Liver (tissue), 9 donors: ENCODE measurements around the gene SIDT2. TPM values are rescaled to one million over a fixed set of nuclear protein-coding genes. Genes with fewer than 3 reads are reported as not detected.

Experiments
- DNase-seq: peaks from one replicate; pipeline ENCODE4 v3.0.0-alpha.2; 2017; ENCODE audit warnings: low spot score
- H3K27ac ChIP-seq, 2 donors: one replicate each; pipeline ENCODE4 v1.7.0; 2013; ENCODE audit warnings: inconsistent platforms in 2 of 2, low read length in 2 of 2, control low read depth in 1 of 2, low read depth in 1 of 2, mild to moderate bottlenecking in 1 of 2
- H3K27me3 ChIP-seq, 4 donors: one replicate each; pipeline versions ENCODE4 v1.6.1 to v1.7.0; 2013; ENCODE audit warnings: low read length in 3 of 4, inconsistent platforms in 1 of 4, mild to moderate bottlenecking in 1 of 4, moderate library complexity in 1 of 4; ENCODE audit not compliant: control insufficient read depth in 4 of 4, insufficient read depth in 4 of 4
- H3K36me3 ChIP-seq, 4 donors: one replicate each; pipeline versions ENCODE4 v1.6.1 to v1.7.0; 2013; ENCODE audit warnings: low read length in 3 of 4, mild to moderate bottlenecking in 3 of 4, low read depth in 1 of 4, moderate library complexity in 1 of 4; ENCODE audit not compliant: control insufficient read depth in 4 of 4, insufficient read depth in 3 of 4
- H3K4me1 ChIP-seq, 4 donors: one replicate each; pipeline versions ENCODE4 v1.6.1 to v1.7.0; 2013; ENCODE audit warnings: low read length in 3 of 4, mild to moderate bottlenecking in 3 of 4, moderate library complexity in 1 of 4; ENCODE audit not compliant: control insufficient read depth in 4 of 4, insufficient read depth in 4 of 4
- H3K4me3 ChIP-seq, 3 donors: one replicate each; pipeline versions ENCODE4 v1.6.1 to v1.7.0; 2013; ENCODE audit warnings: low read length in 3 of 3, control low read depth in 1 of 3, low read depth in 1 of 3, mild to moderate bottlenecking in 1 of 3
- H3K9ac ChIP-seq, 2 donors: one replicate each; pipeline ENCODE4 v1.7.0; 2013; ENCODE audit warnings: low read length in 2 of 2, mild to moderate bottlenecking in 2 of 2, moderate library complexity in 2 of 2, control low read depth in 1 of 2, low read depth in 1 of 2
- H3K9me3 ChIP-seq, 4 donors: one replicate each; pipeline versions ENCODE4 v1.6.1 to v1.7.0; 2013; ENCODE audit warnings: low read length in 3 of 4; ENCODE audit not compliant: control insufficient read depth in 4 of 4
- FOXA1 ChIP-seq: IDR thresholded peaks from 2 replicates; pipeline ENCODE4 v1.6.1; 2016; ENCODE audit warnings: antibody characterized with exemption
- FOXA2 ChIP-seq: IDR thresholded peaks from 2 replicates; pipeline ENCODE4 v1.6.1; 2016; ENCODE audit warnings: antibody characterized with exemption
- HNF4A ChIP-seq, 2 donors: conservative IDR thresholded peaks; 2 replicates each; pipeline ENCODE4 v1.6.1; 2016; ENCODE audit warnings: antibody characterized with exemption in 2 of 2, mild to moderate bottlenecking in 2 of 2
- HNF4G ChIP-seq: IDR thresholded peaks from 2 replicates; pipeline ENCODE4 v1.6.1; 2016; ENCODE audit warnings: antibody characterized with exemption
- JUND ChIP-seq, 2 donors: IDR thresholded peaks; 2 replicates each; pipeline ENCODE4 v1.6.1; 2016; ENCODE audit warnings: antibody characterized with exemption in 2 of 2
- NR2F2 ChIP-seq: IDR thresholded peaks from 2 replicates; pipeline ENCODE4 v1.6.1; 2016; ENCODE audit warnings: antibody characterized with exemption
- SP1 ChIP-seq: IDR thresholded peaks from 2 replicates; pipeline ENCODE4 v1.6.1; 2018; ENCODE audit warnings: antibody characterized with exemption, mild to moderate bottlenecking
- WGBS: extraction: QIAGEN DNeasy Blood & Tissue Kit; methylation state at CpG from one replicate; pipeline ENCODE4 v1.1.7; 2013; 5-methylcytosine and 5-hydroxymethylcytosine counted together
- polyA plus RNA-seq, 2 donors: library from polyadenylated mRNA; stranded (reverse) in 1 of 2; unstranded in 1 of 2; fragments of 200-250 nt in 1 of 2; fragments of >200 nt in 1 of 2; fragmentation: Nextera tagmentation in 1 of 2; extraction: Ambion mirVana in 1 of 2; gene quantifications; one replicate each; pipeline versions ENCODE4 v1.2.1 to v1.2.3, GENCODE V29; 2013 to 2015
- total RNA-seq, 2 donors: library from RNA; depleted of rRNA; stranded (reverse); fragments of >200 nt; gene quantifications; one replicate each; pipeline ENCODE4 v1.2.3, GENCODE V29; 2014
- TF ChIP-seq, protein P1 (sequence below): IDR thresholded peaks from 2 replicates; pipeline ENCODE4 v1.6.1; 2016; ENCODE audit warnings: antibody characterized with exemption, mild to moderate bottlenecking
- TF ChIP-seq, protein P2 (sequence below): IDR thresholded peaks from 2 replicates; pipeline ENCODE4 v1.6.1; 2016; ENCODE audit warnings: antibody characterized with exemption
- TF ChIP-seq, protein P3 (sequence below): fragments of 150-350 bp; IDR thresholded peaks from 2 replicates; pipeline ENCODE4 v1.5.1; 2017; ENCODE audit warnings: improper control_type of control experiment, low read depth, low read length; ENCODE audit not compliant: missing input control
- TF ChIP-seq, protein P4 (sequence below): IDR thresholded peaks from 2 replicates; pipeline ENCODE4 v1.6.1; 2016; ENCODE audit warnings: antibody characterized with exemption
- donor health status: healthy.
- donor health status: healthy.
- donor health status: healthy.
- donor health status: healthy.
- donor health status: healthy.

Gene SIDT2
- total and polyA plus RNA-seq, 4 donors = 11.2 to 42.9 (median 22.4) TPM

DNA sequence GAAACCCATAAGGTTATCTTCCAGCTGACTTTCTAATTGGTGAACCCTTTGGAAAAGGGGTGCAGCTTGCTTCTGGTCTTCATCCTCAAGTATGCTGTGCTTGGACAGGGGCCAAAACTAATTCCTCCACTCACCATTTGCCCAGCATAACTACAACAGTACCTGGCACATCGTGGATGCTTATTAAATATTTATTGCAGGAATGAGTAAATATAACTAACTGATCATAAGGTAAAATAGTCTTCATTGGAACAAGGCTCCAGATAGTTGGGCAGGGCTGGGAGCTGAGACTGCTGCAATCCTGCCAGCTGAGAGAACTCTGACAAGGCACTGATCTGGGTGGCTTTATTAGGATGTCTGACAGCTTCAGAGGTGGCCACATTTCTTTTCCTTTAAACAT lies 2.4 kb upstream of the SIDT2 start (continued):
- TF ChIP-seq, protein P1, sequence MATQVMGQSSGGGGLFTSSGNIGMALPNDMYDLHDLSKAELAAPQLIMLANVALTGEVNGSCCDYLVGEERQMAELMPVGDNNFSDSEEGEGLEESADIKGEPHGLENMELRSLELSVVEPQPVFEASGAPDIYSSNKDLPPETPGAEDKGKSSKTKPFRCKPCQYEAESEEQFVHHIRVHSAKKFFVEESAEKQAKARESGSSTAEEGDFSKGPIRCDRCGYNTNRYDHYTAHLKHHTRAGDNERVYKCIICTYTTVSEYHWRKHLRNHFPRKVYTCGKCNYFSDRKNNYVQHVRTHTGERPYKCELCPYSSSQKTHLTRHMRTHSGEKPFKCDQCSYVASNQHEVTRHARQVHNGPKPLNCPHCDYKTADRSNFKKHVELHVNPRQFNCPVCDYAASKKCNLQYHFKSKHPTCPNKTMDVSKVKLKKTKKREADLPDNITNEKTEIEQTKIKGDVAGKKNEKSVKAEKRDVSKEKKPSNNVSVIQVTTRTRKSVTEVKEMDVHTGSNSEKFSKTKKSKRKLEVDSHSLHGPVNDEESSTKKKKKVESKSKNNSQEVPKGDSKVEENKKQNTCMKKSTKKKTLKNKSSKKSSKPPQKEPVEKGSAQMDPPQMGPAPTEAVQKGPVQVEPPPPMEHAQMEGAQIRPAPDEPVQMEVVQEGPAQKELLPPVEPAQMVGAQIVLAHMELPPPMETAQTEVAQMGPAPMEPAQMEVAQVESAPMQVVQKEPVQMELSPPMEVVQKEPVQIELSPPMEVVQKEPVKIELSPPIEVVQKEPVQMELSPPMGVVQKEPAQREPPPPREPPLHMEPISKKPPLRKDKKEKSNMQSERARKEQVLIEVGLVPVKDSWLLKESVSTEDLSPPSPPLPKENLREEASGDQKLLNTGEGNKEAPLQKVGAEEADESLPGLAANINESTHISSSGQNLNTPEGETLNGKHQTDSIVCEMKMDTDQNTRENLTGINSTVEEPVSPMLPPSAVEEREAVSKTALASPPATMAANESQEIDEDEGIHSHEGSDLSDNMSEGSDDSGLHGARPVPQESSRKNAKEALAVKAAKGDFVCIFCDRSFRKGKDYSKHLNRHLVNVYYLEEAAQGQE = no peak
- TF ChIP-seq FOXA1 = no peak
- TF ChIP-seq JUND (IDR thresholded peaks at IDR 0.05) = no peak

DNA sequence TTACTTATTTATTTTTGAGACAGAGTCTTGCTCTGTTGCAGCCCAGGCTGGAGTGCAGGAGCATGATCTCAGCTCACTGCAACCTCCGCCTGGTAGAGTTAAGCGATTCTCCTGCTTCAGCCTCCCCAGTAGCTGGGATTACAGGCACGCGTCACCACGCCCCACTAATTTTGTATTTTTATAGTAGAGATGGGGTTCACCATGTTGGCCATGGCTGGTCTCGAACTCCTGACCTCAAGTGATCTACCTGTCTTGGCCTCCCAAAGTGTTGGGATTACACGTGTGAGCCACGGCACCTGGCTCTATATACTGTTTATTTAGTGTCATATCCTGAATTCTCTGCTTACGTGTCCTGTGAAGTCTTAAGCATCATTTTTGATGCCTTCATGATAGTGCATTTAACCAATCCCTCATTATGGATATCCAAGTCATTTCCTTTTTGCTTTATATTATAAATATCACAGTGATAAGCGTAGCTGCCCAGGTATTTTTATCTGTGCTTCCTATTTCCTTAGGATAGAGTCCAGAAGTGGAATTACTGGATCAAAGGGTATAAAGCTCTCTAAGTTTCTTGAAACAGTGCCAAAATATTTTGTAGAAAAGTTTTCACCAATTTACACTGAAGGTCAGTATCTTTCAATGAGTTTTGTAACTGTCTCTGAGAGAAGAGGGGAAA lies 871 bp upstream of the SIDT2 start:
- Histone ChIP-seq H3K27me3 (no peaks in the 10 kb centered on the region), H3K27ac (peak overlapping the region; percentile 74 to 85), H3K4me1 (peaks cover 4 to 23% (median 18%) of the 10 kb centered on the region in 4 donors), H3K9me3 (no peaks in the 10 kb centered on the region), H3K4me3 (no peak overlapping the region), H3K9ac (no peak overlapping the region), H3K36me3 (peaks cover 0 to 8% (median 4%) of the 10 kb centered on the region in 4 donors)
- TF ChIP-seq HNF4A (conservative IDR thresholded peaks at IDR 0.05) = no peak
- no peak for TF ChIP-seq FOXA2
- TF ChIP-seq, protein P2, sequence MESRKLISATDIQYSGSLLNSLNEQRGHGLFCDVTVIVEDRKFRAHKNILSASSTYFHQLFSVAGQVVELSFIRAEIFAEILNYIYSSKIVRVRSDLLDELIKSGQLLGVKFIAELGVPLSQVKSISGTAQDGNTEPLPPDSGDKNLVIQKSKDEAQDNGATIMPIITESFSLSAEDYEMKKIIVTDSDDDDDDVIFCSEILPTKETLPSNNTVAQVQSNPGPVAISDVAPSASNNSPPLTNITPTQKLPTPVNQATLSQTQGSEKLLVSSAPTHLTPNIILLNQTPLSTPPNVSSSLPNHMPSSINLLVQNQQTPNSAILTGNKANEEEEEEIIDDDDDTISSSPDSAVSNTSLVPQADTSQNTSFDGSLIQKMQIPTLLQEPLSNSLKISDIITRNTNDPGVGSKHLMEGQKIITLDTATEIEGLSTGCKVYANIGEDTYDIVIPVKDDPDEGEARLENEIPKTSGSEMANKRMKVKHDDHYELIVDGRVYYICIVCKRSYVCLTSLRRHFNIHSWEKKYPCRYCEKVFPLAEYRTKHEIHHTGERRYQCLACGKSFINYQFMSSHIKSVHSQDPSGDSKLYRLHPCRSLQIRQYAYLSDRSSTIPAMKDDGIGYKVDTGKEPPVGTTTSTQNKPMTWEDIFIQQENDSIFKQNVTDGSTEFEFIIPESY = no peak
- TF ChIP-seq, protein P3, sequence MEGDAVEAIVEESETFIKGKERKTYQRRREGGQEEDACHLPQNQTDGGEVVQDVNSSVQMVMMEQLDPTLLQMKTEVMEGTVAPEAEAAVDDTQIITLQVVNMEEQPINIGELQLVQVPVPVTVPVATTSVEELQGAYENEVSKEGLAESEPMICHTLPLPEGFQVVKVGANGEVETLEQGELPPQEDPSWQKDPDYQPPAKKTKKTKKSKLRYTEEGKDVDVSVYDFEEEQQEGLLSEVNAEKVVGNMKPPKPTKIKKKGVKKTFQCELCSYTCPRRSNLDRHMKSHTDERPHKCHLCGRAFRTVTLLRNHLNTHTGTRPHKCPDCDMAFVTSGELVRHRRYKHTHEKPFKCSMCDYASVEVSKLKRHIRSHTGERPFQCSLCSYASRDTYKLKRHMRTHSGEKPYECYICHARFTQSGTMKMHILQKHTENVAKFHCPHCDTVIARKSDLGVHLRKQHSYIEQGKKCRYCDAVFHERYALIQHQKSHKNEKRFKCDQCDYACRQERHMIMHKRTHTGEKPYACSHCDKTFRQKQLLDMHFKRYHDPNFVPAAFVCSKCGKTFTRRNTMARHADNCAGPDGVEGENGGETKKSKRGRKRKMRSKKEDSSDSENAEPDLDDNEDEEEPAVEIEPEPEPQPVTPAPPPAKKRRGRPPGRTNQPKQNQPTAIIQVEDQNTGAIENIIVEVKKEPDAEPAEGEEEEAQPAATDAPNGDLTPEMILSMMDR = no peak
- no peak for TF ChIP-seq HNF4G
- no peak for TF ChIP-seq JUND (IDR thresholded peaks at IDR 0.05)
- TF ChIP-seq, protein P4, sequence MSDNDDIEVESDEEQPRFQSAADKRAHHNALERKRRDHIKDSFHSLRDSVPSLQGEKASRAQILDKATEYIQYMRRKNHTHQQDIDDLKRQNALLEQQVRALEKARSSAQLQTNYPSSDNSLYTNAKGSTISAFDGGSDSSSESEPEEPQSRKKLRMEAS = no peak
- no peak for TF ChIP-seq FOXA1
- TF ChIP-seq SP1 = no peak
- no peak for TF ChIP-seq NR2F2
- no peak for DNase-seq
- 82% methylated on average over 10 of the region's 10 CpGs for WGBS
